Measurements from ENCODE around the gene TYRP1. TPM values are rescaled to one million over a fixed set of nuclear protein-coding genes. Genes with fewer than 3 reads are reported as not detected.

TYRP1 gene
- total RNA-seq, 1 donor from 2014 or later: 5.8 TPM

DNA sequence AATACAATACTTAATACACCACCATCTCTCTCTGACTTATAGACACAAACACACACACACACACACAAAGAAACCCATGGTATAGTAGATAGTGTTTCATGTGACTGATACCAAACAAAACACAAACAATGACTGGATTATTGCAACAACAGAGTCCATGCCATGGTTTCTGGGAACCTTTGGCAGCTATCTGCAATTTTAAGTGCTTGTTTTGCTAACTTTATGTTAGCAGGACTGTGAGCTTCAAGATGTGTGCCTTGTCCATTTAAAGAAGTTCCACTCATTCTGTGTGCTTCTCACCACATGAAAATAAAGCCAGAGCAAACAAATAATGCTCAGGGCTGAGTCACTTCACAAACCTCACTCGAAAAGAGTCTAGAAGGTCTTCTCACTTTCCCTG, 66.6 kb downstream of the TYRP1 start:
- H3K27ac ChIP-seq: no peak overlapping the region
- intact Hi-C loops (cut with DNase I): no loop called here
- no peaks in the 10 kb centered on the region for H3K9me3 ChIP-seq
- ATAC-seq (peak; percentile 72 to 98), DNase-seq (no peak)
- H3K27me3 ChIP-seq (ENCODE audit: low read depth): no peaks in the 10 kb centered on the region
- H3K4me3 ChIP-seq: no peak overlapping the region
- TF ChIP-seq, protein P1, sequence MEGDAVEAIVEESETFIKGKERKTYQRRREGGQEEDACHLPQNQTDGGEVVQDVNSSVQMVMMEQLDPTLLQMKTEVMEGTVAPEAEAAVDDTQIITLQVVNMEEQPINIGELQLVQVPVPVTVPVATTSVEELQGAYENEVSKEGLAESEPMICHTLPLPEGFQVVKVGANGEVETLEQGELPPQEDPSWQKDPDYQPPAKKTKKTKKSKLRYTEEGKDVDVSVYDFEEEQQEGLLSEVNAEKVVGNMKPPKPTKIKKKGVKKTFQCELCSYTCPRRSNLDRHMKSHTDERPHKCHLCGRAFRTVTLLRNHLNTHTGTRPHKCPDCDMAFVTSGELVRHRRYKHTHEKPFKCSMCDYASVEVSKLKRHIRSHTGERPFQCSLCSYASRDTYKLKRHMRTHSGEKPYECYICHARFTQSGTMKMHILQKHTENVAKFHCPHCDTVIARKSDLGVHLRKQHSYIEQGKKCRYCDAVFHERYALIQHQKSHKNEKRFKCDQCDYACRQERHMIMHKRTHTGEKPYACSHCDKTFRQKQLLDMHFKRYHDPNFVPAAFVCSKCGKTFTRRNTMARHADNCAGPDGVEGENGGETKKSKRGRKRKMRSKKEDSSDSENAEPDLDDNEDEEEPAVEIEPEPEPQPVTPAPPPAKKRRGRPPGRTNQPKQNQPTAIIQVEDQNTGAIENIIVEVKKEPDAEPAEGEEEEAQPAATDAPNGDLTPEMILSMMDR (IDR thresholded peaks at IDR 0.05): no peak
- H3K4me1 ChIP-seq: no peaks in the 10 kb centered on the region
- no peaks in the 10 kb centered on the region for H3K36me3 ChIP-seq

Other genes with a start within 250 kb of the TYRP1 start
- gene LURAP1L, start 81.6 kb downstream of the TYRP1 start, total RNA-seq: 29.2 TPM